ENCODE results near the gene TRIM28. TPM values are rescaled to one million over a fixed set of nuclear protein-coding genes. Genes with fewer than 3 reads are reported as not detected.

Gene TRIM28
- total and polyA plus RNA-seq, 9 of the 15 experiments (the other 6 are each of a cell fraction or from before 2014, with no cell fraction given) = 12.1 to 797 (median 490) TPM

DNA sequence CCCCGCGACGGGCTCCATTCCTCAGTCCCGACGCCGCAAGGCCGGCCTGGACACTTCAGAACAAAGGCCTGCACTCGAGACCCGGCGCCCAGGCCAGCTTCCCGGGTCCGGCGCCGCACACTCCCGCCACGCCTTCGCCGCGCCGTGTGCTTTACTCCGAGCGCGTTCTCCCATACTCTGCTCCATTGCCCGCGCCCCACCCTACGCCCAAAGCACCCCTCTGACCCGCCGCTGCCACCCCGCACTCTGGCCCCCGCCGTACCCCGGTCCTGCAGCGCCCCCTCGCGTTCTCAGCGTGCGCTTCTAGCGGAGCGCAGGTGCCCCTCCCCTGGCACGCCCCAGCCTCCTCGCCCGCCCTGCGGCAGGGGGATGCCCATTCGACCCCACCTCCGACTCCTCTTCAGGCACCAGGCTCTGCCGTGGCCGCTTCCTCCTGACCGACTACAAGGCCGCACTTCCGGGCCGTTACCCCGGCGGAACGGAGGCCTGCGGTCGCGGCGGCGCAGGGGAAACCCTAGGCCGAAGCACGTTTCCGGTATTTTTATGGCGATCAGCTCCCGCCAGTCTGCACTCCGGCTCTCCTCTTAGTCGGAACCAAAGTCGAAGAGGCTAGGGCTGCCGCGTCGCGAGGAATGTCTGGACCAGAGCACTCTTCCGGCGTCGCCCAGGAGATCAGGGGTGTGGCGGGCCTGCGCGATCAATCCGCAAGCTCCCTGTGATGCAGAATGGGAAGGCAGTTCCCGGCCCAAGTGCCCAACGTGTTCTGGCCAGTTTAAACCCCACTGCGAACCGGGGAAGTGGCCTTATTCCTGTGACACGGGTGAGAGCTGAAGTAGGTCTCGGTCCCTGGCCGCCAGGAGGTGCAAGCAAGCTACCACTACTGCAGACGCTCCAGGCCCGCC is 24.3 kb upstream of the TRIM28 start, which contains the start of gene ZBTB45 (continued):
- TF ChIP-seq, protein P1, sequence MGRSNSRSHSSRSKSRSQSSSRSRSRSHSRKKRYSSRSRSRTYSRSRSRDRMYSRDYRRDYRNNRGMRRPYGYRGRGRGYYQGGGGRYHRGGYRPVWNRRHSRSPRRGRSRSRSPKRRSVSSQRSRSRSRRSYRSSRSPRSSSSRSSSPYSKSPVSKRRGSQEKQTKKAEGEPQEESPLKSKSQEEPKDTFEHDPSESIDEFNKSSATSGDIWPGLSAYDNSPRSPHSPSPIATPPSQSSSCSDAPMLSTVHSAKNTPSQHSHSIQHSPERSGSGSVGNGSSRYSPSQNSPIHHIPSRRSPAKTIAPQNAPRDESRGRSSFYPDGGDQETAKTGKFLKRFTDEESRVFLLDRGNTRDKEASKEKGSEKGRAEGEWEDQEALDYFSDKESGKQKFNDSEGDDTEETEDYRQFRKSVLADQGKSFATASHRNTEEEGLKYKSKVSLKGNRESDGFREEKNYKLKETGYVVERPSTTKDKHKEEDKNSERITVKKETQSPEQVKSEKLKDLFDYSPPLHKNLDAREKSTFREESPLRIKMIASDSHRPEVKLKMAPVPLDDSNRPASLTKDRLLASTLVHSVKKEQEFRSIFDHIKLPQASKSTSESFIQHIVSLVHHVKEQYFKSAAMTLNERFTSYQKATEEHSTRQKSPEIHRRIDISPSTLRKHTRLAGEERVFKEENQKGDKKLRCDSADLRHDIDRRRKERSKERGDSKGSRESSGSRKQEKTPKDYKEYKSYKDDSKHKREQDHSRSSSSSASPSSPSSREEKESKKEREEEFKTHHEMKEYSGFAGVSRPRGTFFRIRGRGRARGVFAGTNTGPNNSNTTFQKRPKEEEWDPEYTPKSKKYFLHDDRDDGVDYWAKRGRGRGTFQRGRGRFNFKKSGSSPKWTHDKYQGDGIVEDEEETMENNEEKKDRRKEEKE (IDR thresholded peaks at IDR 0.05; ENCODE audit: borderline replicate concordance in 1 of 2, control insufficient read depth in 1 of 2, low read depth in 2 of 2, low read length in 1 of 2) = peak in 1 of 2 experiments; percentile 98; a peak in 2 of 4 replicates
- peak; percentile 66 for TF ChIP-seq LEF1 (IDR thresholded peaks at IDR 0.05)
- no peak for TF ChIP-seq ZNF695 (CRISPR knock-in tag; IDR thresholded peaks at IDR 0.05)
- no peak for TF ChIP-seq SRSF1 (IDR thresholded peaks at IDR 0.05; ENCODE audit: low read depth, low read length)
- TF ChIP-seq HNRNPK (IDR thresholded peaks at IDR 0.05; ENCODE audit: low read depth, low read length, poor library complexity, severe bottlenecking) = no peak
- TF ChIP-seq POLR2B (IDR thresholded peaks at IDR 0.05; ENCODE audit: low read depth, partially characterized antibody) = peak; percentile 70
- no peak; the same call in 1 of the 2 replicates for TF ChIP-seq ELK1 (CRISPR knock-in tag; IDR thresholded peaks at IDR 0.05)
- TF ChIP-seq, protein P2, sequence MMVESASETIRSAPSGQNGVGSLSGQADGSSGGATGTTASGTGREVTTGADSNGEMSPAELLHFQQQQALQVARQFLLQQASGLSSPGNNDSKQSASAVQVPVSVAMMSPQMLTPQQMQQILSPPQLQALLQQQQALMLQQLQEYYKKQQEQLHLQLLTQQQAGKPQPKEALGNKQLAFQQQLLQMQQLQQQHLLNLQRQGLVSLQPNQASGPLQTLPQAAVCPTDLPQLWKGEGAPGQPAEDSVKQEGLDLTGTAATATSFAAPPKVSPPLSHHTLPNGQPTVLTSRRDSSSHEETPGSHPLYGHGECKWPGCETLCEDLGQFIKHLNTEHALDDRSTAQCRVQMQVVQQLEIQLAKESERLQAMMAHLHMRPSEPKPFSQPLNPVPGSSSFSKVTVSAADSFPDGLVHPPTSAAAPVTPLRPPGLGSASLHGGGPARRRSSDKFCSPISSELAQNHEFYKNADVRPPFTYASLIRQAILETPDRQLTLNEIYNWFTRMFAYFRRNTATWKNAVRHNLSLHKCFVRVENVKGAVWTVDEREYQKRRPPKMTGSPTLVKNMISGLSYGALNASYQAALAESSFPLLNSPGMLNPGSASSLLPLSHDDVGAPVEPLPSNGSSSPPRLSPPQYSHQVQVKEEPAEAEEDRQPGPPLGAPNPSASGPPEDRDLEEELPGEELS (CRISPR knock-in tag; IDR thresholded peaks at IDR 0.05; ENCODE audit: borderline replicate concordance) = peak; percentile 84; the same call in 1 of the 2 replicates
- no peak for TF ChIP-seq PURB (CRISPR knock-in tag; IDR thresholded peaks at IDR 0.05; ENCODE audit: low read depth)
- TF ChIP-seq ZFP36 (IDR thresholded peaks at IDR 0.05; ENCODE audit: low read depth, low read length, partially characterized antibody) = peak; percentile 25
- TF ChIP-seq PTTG1 (tag; IDR thresholded peaks at IDR 0.05; ENCODE audit: low read depth) = no peak
- peak; percentile 85 for TF ChIP-seq KLF13 (tag; IDR thresholded peaks at IDR 0.05; ENCODE audit: borderline replicate concordance, low read depth)
- peak; percentile 98 for TF ChIP-seq ETV5 (CRISPR knock-in tag; IDR thresholded peaks at IDR 0.05; ENCODE audit: low read depth)
- TF ChIP-seq POLR2AphosphoS5 (IDR thresholded peaks at IDR 0.05; ENCODE audit: control insufficient read depth, insufficient read depth, low read depth, low read length) = peak; percentile 80
- TF ChIP-seq ZNF644 (tag; IDR thresholded peaks at IDR 0.05; ENCODE audit: low read depth) = peak; percentile 31; the same call in 1 of the 2 replicates
- TF ChIP-seq NFE2L1 (tag; IDR thresholded peaks at IDR 0.05; ENCODE audit: borderline replicate concordance, low read depth) = no peak
- peak; percentile 97 for TF ChIP-seq PHF20 (IDR thresholded peaks at IDR 0.05; ENCODE audit: partially characterized antibody)

Measured in K562 (cell line).